Gastrocnemius medialis (tissue), 4 donors: Measurements from ENCODE around the gene ERC2.

Experiments used
- POLR2A ChIP-seq, 2 donors: fragments of 450-650 bp; IDR thresholded peaks; one replicate each; pipeline ENCODE4 v1.6.1; 2017; ENCODE audit warnings: antibody characterized with exemption in 2 of 2, mild to moderate bottlenecking in 2 of 2, moderate library complexity in 2 of 2
- TF ChIP-seq, protein P1 (sequence below), 5 experiments: fragments of 450-650 bp in 3 of 5; fragments of 200-600 bp in 2 of 5; sonication (generic) in 2 of 5; IDR thresholded peaks in 4 of 5; conservative IDR thresholded peaks in 1 of 5; 1 replicate in 4 of 5; 2 replicates in 1 of 5; pipeline ENCODE4 v1.5.1; 2016 to 2019; ENCODE audit warnings: antibody characterized with exemption in 5 of 5, mild to moderate bottlenecking in 3 of 5, moderate library complexity in 3 of 5

DNA sequence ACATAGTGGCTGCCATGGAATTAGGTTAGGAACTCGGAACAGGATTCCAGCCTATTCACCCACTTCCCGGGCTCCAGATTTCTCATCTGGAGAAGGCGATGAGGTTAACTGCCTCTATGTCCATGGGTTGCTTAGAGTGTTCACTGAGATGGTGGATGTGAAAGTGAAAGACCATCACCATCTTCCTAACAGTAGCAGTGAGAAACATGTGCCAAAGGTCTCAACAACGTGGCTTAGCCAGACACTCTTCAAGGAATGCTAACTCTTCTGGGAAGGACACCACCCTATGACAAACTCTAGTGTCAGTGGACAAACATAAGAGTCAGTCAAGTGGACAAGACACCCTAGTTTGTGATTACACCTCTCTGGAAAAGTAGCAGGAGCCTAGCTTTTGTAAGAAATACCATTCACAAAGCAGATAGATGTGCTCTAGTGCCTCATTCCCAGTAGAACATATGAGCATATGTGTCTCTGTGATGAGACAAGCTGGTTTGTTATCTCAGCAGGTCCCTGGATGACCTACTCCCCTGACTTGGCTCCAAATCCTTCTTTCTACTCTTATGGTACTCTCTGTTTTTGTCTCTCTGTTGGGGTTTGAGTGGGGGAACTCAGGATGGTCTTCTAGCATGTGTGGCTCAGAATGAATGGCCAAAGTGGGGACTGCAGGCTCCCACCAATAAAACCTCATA, 770.9 kb downstream of the ERC2 start:
- TF ChIP-seq, protein P1, sequence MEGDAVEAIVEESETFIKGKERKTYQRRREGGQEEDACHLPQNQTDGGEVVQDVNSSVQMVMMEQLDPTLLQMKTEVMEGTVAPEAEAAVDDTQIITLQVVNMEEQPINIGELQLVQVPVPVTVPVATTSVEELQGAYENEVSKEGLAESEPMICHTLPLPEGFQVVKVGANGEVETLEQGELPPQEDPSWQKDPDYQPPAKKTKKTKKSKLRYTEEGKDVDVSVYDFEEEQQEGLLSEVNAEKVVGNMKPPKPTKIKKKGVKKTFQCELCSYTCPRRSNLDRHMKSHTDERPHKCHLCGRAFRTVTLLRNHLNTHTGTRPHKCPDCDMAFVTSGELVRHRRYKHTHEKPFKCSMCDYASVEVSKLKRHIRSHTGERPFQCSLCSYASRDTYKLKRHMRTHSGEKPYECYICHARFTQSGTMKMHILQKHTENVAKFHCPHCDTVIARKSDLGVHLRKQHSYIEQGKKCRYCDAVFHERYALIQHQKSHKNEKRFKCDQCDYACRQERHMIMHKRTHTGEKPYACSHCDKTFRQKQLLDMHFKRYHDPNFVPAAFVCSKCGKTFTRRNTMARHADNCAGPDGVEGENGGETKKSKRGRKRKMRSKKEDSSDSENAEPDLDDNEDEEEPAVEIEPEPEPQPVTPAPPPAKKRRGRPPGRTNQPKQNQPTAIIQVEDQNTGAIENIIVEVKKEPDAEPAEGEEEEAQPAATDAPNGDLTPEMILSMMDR (IDR thresholded peaks at IDR 0.05 in 4 of 5, conservative IDR thresholded peaks at IDR 0.05 in 1 of 5), result no peak
- TF ChIP-seq POLR2A (IDR thresholded peaks at IDR 0.05), result no peak
